K562 (cell line): ENCODE results near the gene FAM209A. TPM values are rescaled to one million over a fixed set of nuclear protein-coding genes. Genes with fewer than 3 reads are reported as not detected.
A peak's percentile ranks its signal among the peaks of the same experiment; 100 is the strongest.

Experiments used
- ATAC-seq: fragments of 200-7000 bp; cut with Tn5 transposase; 3 replicates; pipeline ENCODE4 v1.9.1; 2020; ENCODE audit warnings: moderate library complexity
- BruUV-seq: library from RNA; stranded (reverse); fragments of 400-500 nt; replicated peaks from 2 replicates; lab custom pipeline; 2021; lab: Mats Ljungman, UMichigan
- CTCF ChIA-PET: fragments of 300-600 bp; formaldehyde crosslinking; extraction: SDS; loops from one replicate; lab custom pipeline; 2021; ENCODE audit warnings: low intra/inter-chr PET ratio; lab: Yijun Ruan, JAX
- POLR2A ChIA-PET: fragments of 300-600, 350-650 bp; sonication (Branson Sonifier 250); formaldehyde crosslinking; extraction: SDS; loops from one replicate; lab custom pipeline; 2021; ENCODE audit warnings: antibody characterized with exemption, inconsistent platforms; lab: Yijun Ruan, JAX
- DNase-seq, 4 experiments: peaks; one replicate each; pipeline versions ENCODE4 v3.0.0 to v3.0.0-alpha.2; 2011 to 2018; ENCODE audit warnings: low spot score in 3 of 4, mixed read lengths in 3 of 4; ENCODE audit errors: extremely low read depth in 1 of 4
- FAIRE-seq: peaks from 2 replicates; lab custom pipeline; 2011; peaks lifted over from hg19 to GRCh38; lab: Jason Lieb, UNC
- H2AFZ ChIP-seq: 2 replicates; pipeline ENCODE4 v1.6.0; 2011; ENCODE audit warnings: low read depth, low read length, control low read depth, inconsistent platforms
- H3K27ac ChIP-seq: fragments of 200-600 bp; 3 replicates; pipeline ENCODE4 v1.8.0; 2011; ENCODE audit warnings: low read depth, mild to moderate bottlenecking, control low read depth, inconsistent platforms, low read length, moderate library complexity, mixed read lengths; ENCODE audit errors: extremely low read depth
- H3K27me3 ChIP-seq, 2 experiments: fragments of 300-600 bp in 1 of 2; 2 replicates in 1 of 2; 3 replicates in 1 of 2; pipeline versions ENCODE4 v1.6.0 to v1.8.0; 2011; ENCODE audit warnings: inconsistent platforms in 2 of 2, low read length in 2 of 2, mild to moderate bottlenecking in 1 of 2, mixed read lengths in 1 of 2, moderate library complexity in 1 of 2; ENCODE audit not compliant: control insufficient read depth in 2 of 2, insufficient read depth in 2 of 2
- H3K36me3 ChIP-seq: fragments of 300-600 bp; 3 replicates; pipeline ENCODE4 v1.8.0; 2011; ENCODE audit warnings: mild to moderate bottlenecking, low read length, inconsistent platforms; ENCODE audit not compliant: control insufficient read depth, insufficient read depth
- H3K4me1 ChIP-seq, 2 experiments: fragments of 200-600 bp in 1 of 2; replicated peaks in 1 of 2; 2 replicates in 1 of 2; 3 replicates in 1 of 2; pipeline versions ENCODE4 v1.5.1 to v1.8.0; 2011; ENCODE audit warnings: inconsistent platforms in 2 of 2, low read length in 2 of 2, mild to moderate bottlenecking in 1 of 2, mixed read lengths in 1 of 2, moderate library complexity in 1 of 2; ENCODE audit not compliant: control insufficient read depth in 2 of 2, insufficient read depth in 2 of 2
- H3K4me2 ChIP-seq: 2 replicates; pipeline ENCODE4 v1.6.1; 2011; ENCODE audit warnings: low read length, control low read depth, inconsistent platforms, mixed read lengths; ENCODE audit not compliant: insufficient read depth
- H3K4me3 ChIP-seq: fragments of 200-600 bp; sonication (generic), shearing (Covaris generic); 2 replicates; pipeline ENCODE4 v1.5.1; 2016; ENCODE audit warnings: control low read depth, inconsistent platforms
- H3K79me2 ChIP-seq: fragments of 200-600 bp; 3 replicates; pipeline ENCODE4 v1.8.0; 2011; ENCODE audit warnings: low read length, inconsistent platforms; ENCODE audit not compliant: control insufficient read depth, insufficient read depth
- H3K9ac ChIP-seq, 2 experiments: 2 replicates each; pipeline versions ENCODE4 v1.6.0 to v1.6.1; 2011; ENCODE audit warnings: low read depth in 2 of 2, low read length in 2 of 2, control low read depth in 1 of 2, inconsistent platforms in 1 of 2, mild to moderate bottlenecking in 1 of 2, mixed read lengths in 1 of 2; ENCODE audit not compliant: insufficient read depth in 1 of 2
- H3K9me1 ChIP-seq: one replicate; pipeline ENCODE4 v1.6.0; 2011; ENCODE audit warnings: inconsistent platforms, mild to moderate bottlenecking, low read length, moderate library complexity; ENCODE audit not compliant: control insufficient read depth, insufficient read depth
- H3K9me3 ChIP-seq: replicated peaks from 2 replicates; pipeline ENCODE4 v1.5.1; 2011; ENCODE audit warnings: low read depth, low read length, inconsistent platforms; ENCODE audit not compliant: control insufficient read depth, insufficient read depth
- H4K20me1 ChIP-seq: replicated peaks from 2 replicates; pipeline ENCODE4 v1.6.1; 2011; ENCODE audit warnings: low read length, inconsistent platforms, mixed read lengths; ENCODE audit not compliant: control insufficient read depth, insufficient read depth
- ESRRA ChIP-seq: fragments of 450-650 bp; IDR thresholded peaks from 2 replicates; pipeline ENCODE4 v1.6.1; 2014; ENCODE audit warnings: low read depth, mild to moderate bottlenecking, moderate library complexity, borderline replicate concordance
- LARP7 ChIP-seq: fragments of 450-650 bp; IDR thresholded peaks from 2 replicates; pipeline ENCODE4 v1.6.1; 2016
- MAFG ChIP-seq: fragments of 450-650 bp; conservative IDR thresholded peaks from 2 replicates; pipeline ENCODE4 v1.6.1; 2016; ENCODE audit warnings: missing genetic modification characterization, missing compliant biosample characterization
- POLR2A ChIP-seq: fragments of 450-650 bp; conservative IDR thresholded peaks from 2 replicates; pipeline ENCODE4 v1.6.1; 2016
- RBM17 ChIP-seq: fragments of 200-400 bp; formaldehyde crosslinking; IDR thresholded peaks from 2 replicates; pipeline ENCODE4 v1.6.1; 2017; ENCODE audit warnings: low read depth, mild to moderate bottlenecking, low read length, borderline replicate concordance
- U2AF1 ChIP-seq: fragments of 200-400 bp; formaldehyde crosslinking; optimal IDR thresholded peaks from 2 replicates; pipeline ENCODE3; 2017; ENCODE audit warnings: mild to moderate bottlenecking, low read depth, low read length, moderate library complexity
- ZFP36 ChIP-seq: fragments of 150-350 bp; IDR thresholded peaks from 2 replicates; pipeline ENCODE4 v1.6.1; 2018; ENCODE audit warnings: low read length, low read depth; ENCODE audit not compliant: partially characterized antibody
- ZNF140 ChIP-seq: fragments of 250-450 bp; sonication (Bioruptor Pico); IDR thresholded peaks from 2 replicates; pipeline ENCODE4 v1.8.0; 2021; ENCODE audit warnings: moderate library complexity, mild to moderate bottlenecking, inconsistent platforms
- ZNF239 ChIP-seq: fragments of 250-450 bp; sonication (Bioruptor Pico); IDR thresholded peaks from 2 replicates; pipeline ENCODE4 v1.4.0; 2020; ENCODE audit warnings: mild to moderate bottlenecking
- WGBS: fragments of 100-300 bp; shearing (Covaris generic); methylation state at CpG from one replicate; pipeline ENCODE4 v1.1.6; 2016; ENCODE audit warnings: low coverage, mixed read lengths; ENCODE audit not compliant: insufficient coverage; ENCODE audit errors: missing lambda C conversion rate; 5-methylcytosine and 5-hydroxymethylcytosine counted together
- in situ Hi-C: fragments of 300-500 bp; cut with MboI; formaldehyde crosslinking; loops from 4 replicates; pipeline ENCODE4 v1.15.0; 2018; ENCODE audit warnings: inconsistent platforms, mixed read lengths
- intact Hi-C: fragments of 100-400 bp; cut with micrococcal nuclease; formaldehyde crosslinking; loops from 2 replicates; pipeline ENCODE4 v1.14.2; 2022
- polyA plus RNA-seq, 8 experiments: library from polyadenylated mRNA; depleted of rRNA in 4 of 8; stranded (reverse) in 5 of 8; unstranded in 3 of 8; fragments of >200 nt; fragmentation: Nextera tagmentation in 2 of 8; fragmentation: Illumina TruSeq in 1 of 8; extraction: Ambion mirVana in 2 of 8; extraction: Trizol in 1 of 8; gene quantifications; 2 replicates each; pipeline versions ENCODE4 v1.2.1 to v1.2.3, GENCODE V29; 2011 to 2014; ENCODE audit warnings: inconsistent platforms in 1 of 8, missing spikeins in 1 of 8
- total RNA-seq, 7 experiments: library from RNA; depleted of rRNA in 6 of 7; stranded (reverse); fragments of >200 nt in 6 of 7; fragmentation: Illumina TruSeq in 2 of 7; extraction: Trizol in 2 of 7; gene quantifications; 2 replicates each; pipeline versions ENCODE4 v1.2.1 to v1.2.3, GENCODE V29; 2011 to 2021; ENCODE audit warnings: low replicate concordance in 1 of 7
- TF ChIP-seq, protein P1 (sequence below): fragments of 450-650 bp; IDR thresholded peaks from 2 replicates; pipeline ENCODE4 v1.6.1; 2017; ENCODE audit warnings: mild to moderate bottlenecking, moderate library complexity

The FAM209A gene
- total and polyA plus RNA-seq, 9 of the 15 experiments (the other 6 are each of a cell fraction or from before 2014, with no cell fraction given): 0.08 to 0.15 (median 0.11) TPM; not detected in 6

DNA sequence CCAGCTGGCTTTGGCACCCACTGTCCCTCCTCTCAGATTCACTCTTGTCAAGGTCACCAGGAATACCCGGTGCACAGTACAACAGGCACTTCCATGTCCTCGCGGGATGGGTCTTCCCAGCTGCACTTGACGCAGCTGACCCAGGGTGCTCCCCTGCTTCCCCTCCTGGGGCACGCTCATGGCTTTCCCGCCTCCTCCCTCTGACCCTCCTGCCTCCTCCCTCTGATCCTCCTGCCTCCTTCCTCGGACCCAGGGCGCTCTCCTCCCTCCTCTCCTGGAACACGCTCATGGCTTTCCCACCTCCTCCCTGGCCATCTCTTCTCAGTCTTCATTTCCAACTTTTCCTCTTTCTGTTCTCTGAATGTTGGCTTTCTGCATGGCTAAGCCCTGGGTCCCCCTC, 50.6 kb downstream of the FAM209A start:
- no peak for DNase-seq
- TF ChIP-seq U2AF1 (no peak), ZNF140 (CRISPR knock-in tag) (no peak), ESRRA (0 out of 2 replicates have a peak, but pooled peaks have one; percentile 9), MAFG (tag) (0 out of 2 replicates have a peak, but pooled peaks have one; percentile 1), RBM17 (no peak), ZNF239 (no peak), POLR2A (no peak), ZFP36 (peak; percentile 61), LARP7 (no peak)
- TF ChIP-seq, protein P1, sequence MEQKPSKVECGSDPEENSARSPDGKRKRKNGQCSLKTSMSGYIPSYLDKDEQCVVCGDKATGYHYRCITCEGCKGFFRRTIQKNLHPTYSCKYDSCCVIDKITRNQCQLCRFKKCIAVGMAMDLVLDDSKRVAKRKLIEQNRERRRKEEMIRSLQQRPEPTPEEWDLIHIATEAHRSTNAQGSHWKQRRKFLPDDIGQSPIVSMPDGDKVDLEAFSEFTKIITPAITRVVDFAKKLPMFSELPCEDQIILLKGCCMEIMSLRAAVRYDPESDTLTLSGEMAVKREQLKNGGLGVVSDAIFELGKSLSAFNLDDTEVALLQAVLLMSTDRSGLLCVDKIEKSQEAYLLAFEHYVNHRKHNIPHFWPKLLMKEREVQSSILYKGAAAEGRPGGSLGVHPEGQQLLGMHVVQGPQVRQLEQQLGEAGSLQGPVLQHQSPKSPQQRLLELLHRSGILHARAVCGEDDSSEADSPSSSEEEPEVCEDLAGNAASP: no peak
- TF ChIP-seq, all 486 proteins: peak for 3
- Histone ChIP-seq H3K36me3 (no peaks in the 10 kb centered on the region), H3K4me2 (no peak overlapping the region), H3K4me3 (no peak overlapping the region), H3K27me3 (peaks cover 4 to 43% of the 10 kb centered on the region in 2 experiments; a peak in 3 of 5 replicates), H4K20me1 (no peaks in the 10 kb centered on the region), H3K27ac (no peak overlapping the region), H3K9ac (no peak overlapping the region; a peak in 1 of 4 replicates), H3K9me1 (no peaks in the 10 kb centered on the region), H3K4me1 (no peaks in the 10 kb centered on the region; a peak in 1 of 5 replicates), H2AFZ (no peak overlapping the region), H3K79me2 (no peaks in the 10 kb centered on the region), H3K9me3 (no peaks in the 10 kb centered on the region)
- CTCF ChIA-PET: no interaction called here
- POLR2A ChIA-PET: no interaction called here
- no peak for FAIRE-seq
- no TSS peak for BruUV-seq
- no peak for ATAC-seq
- intact Hi-C loops (loop anchor here (5.0 kb wide), 1 partner anchor 228 kb away; no protein-coding TSS in a partner anchor), in situ Hi-C loops (loop anchor here (25.0 kb wide), 1 partner anchor 1913 kb away; no protein-coding TSS in a partner anchor)
- 2% methylated on average over 8 of the region's 9 CpGs for WGBS

Other genes starting within 250 kb of the FAM209A start
- gene FAM210B, start 165.8 kb upstream of the FAM209A start, total RNA-seq (2014; rRNA removed): 42.1 and 45.8 TPM in 2 replicates
- gene FAM210B, start 165.8 kb upstream of the FAM209A start, total RNA-seq (2014; rRNA removed; fragmentation: Illumina TruSeq; extraction: Trizol): 58.1 and 61.2 TPM in 2 replicates
- 37.5 and 39.0 TPM in 2 replicates for gene FAM210B, start 165.8 kb upstream of the FAM209A start, total RNA-seq (2015; rRNA removed; fragmentation: Illumina TruSeq; extraction: Trizol)
- 47.6 and 53.9 TPM in 2 replicates for gene FAM210B, start 165.8 kb upstream of the FAM209A start, total RNA-seq (2021)
- gene FAM210B, start 165.8 kb upstream of the FAM209A start, polyA plus RNA-seq (2011; rRNA removed): 69.9 and 87.3 TPM in 2 replicates
- gene FAM210B, start 165.8 kb upstream of the FAM209A start, polyA plus RNA-seq (2014; fragmentation: Illumina TruSeq; extraction: Trizol): 69.3 and 83.3 TPM in 2 replicates
- 10 to 100 TPM; 12.1 to 21.4 TPM for gene FAM210B, start 165.8 kb upstream of the FAM209A start, polyA plus RNA-seq (2014; fragmentation: Nextera tagmentation; extraction: Ambion mirVana)
- gene FAM210B, start 165.8 kb upstream of the FAM209A start, polyA plus RNA-seq (2014; rRNA removed): 56.0 and 60.7 TPM in 2 replicates
- gene AURKA, start 132.5 kb upstream of the FAM209A start, total RNA-seq (2014; rRNA removed): 72.7 and 78.4 TPM in 2 replicates
- 113 and 126 TPM in 2 replicates for gene AURKA, start 132.5 kb upstream of the FAM209A start, total RNA-seq (2014; rRNA removed; fragmentation: Illumina TruSeq; extraction: Trizol)
- gene AURKA, start 132.5 kb upstream of the FAM209A start, total RNA-seq (2015; rRNA removed; fragmentation: Illumina TruSeq; extraction: Trizol): 102 and 105 TPM in 2 replicates
- 97.4 and 101 TPM in 2 replicates for gene AURKA, start 132.5 kb upstream of the FAM209A start, total RNA-seq (2021)
- gene AURKA, start 132.5 kb upstream of the FAM209A start, polyA plus RNA-seq (2011; rRNA removed): 112 and 148 TPM in 2 replicates
- 128 and 162 TPM in 2 replicates for gene AURKA, start 132.5 kb upstream of the FAM209A start, polyA plus RNA-seq (2014; fragmentation: Illumina TruSeq; extraction: Trizol)
- gene AURKA, start 132.5 kb upstream of the FAM209A start, polyA plus RNA-seq (2014; fragmentation: Nextera tagmentation; extraction: Ambion mirVana): 100 to 1,000 TPM; 130 to 153 TPM
- gene AURKA, start 132.5 kb upstream of the FAM209A start, polyA plus RNA-seq (2014; rRNA removed): 105 and 106 TPM in 2 replicates
- gene CSTF1, start 132.1 kb upstream of the FAM209A start, total RNA-seq (2014; rRNA removed): 30.8 and 36.3 TPM in 2 replicates
- gene CSTF1, start 132.1 kb upstream of the FAM209A start, total RNA-seq (2014; rRNA removed; fragmentation: Illumina TruSeq; extraction: Trizol): 53.4 and 55.2 TPM in 2 replicates
- gene CSTF1, start 132.1 kb upstream of the FAM209A start, total RNA-seq (2015; rRNA removed; fragmentation: Illumina TruSeq; extraction: Trizol): 43.7 and 45.6 TPM in 2 replicates
- 44.4 and 48.9 TPM in 2 replicates for gene CSTF1, start 132.1 kb upstream of the FAM209A start, total RNA-seq (2021)
- gene CSTF1, start 132.1 kb upstream of the FAM209A start, polyA plus RNA-seq (2011; rRNA removed): 76.6 and 92.5 TPM in 2 replicates
- 48.1 and 56.6 TPM in 2 replicates for gene CSTF1, start 132.1 kb upstream of the FAM209A start, polyA plus RNA-seq (2014; fragmentation: Illumina TruSeq; extraction: Trizol)
- 100 to 1,000 TPM in 1 of 2 experiments, 10 to 100 TPM in 1; 74.1 to 110 TPM for gene CSTF1, start 132.1 kb upstream of the FAM209A start, polyA plus RNA-seq (2014; fragmentation: Nextera tagmentation; extraction: Ambion mirVana)
- 33.5 and 40.7 TPM in 2 replicates for gene CSTF1, start 132.1 kb upstream of the FAM209A start, polyA plus RNA-seq (2014; rRNA removed)
- 26.7 and 27.1 TPM in 2 replicates for gene CASS4, start 112.5 kb upstream of the FAM209A start, total RNA-seq (2014; rRNA removed)
- gene CASS4, start 112.5 kb upstream of the FAM209A start, total RNA-seq (2014; rRNA removed; fragmentation: Illumina TruSeq; extraction: Trizol): 23.4 and 29.3 TPM in 2 replicates
- gene CASS4, start 112.5 kb upstream of the FAM209A start, total RNA-seq (2015; rRNA removed; fragmentation: Illumina TruSeq; extraction: Trizol): 25.3 and 25.6 TPM in 2 replicates
- gene CASS4, start 112.5 kb upstream of the FAM209A start, total RNA-seq (2021): 27.8 and 36.8 TPM in 2 replicates
- gene CASS4, start 112.5 kb upstream of the FAM209A start, polyA plus RNA-seq (2011; rRNA removed): 53.2 and 53.8 TPM in 2 replicates
- gene CASS4, start 112.5 kb upstream of the FAM209A start, polyA plus RNA-seq (2014; fragmentation: Illumina TruSeq; extraction: Trizol): 35.3 and 41.6 TPM in 2 replicates
- 1 to 10 TPM; 8.1 to 8.8 TPM for gene CASS4, start 112.5 kb upstream of the FAM209A start, polyA plus RNA-seq (2014; fragmentation: Nextera tagmentation; extraction: Ambion mirVana)
- 21.7 and 30.0 TPM in 2 replicates for gene CASS4, start 112.5 kb upstream of the FAM209A start, polyA plus RNA-seq (2014; rRNA removed)
- 67.0 and 69.1 TPM in 2 replicates for gene RTF2, start 56.1 kb upstream of the FAM209A start, total RNA-seq (2014; rRNA removed)
- gene RTF2, start 56.1 kb upstream of the FAM209A start, total RNA-seq (2014; rRNA removed; fragmentation: Illumina TruSeq; extraction: Trizol): 62.1 and 69.8 TPM in 2 replicates
- gene RTF2, start 56.1 kb upstream of the FAM209A start, total RNA-seq (2015; rRNA removed; fragmentation: Illumina TruSeq; extraction: Trizol): 67.9 and 70.4 TPM in 2 replicates
- gene RTF2, start 56.1 kb upstream of the FAM209A start, total RNA-seq (2021): 83.5 and 84.9 TPM in 2 replicates
- gene RTF2, start 56.1 kb upstream of the FAM209A start, polyA plus RNA-seq (2011; rRNA removed): 82.3 and 87.4 TPM in 2 replicates
- 85.1 and 90.7 TPM in 2 replicates for gene RTF2, start 56.1 kb upstream of the FAM209A start, polyA plus RNA-seq (2014; fragmentation: Illumina TruSeq; extraction: Trizol)
- 100 to 1,000 TPM; 114 to 177 TPM for gene RTF2, start 56.1 kb upstream of the FAM209A start, polyA plus RNA-seq (2014; fragmentation: Nextera tagmentation; extraction: Ambion mirVana)
- 80.1 and 85.0 TPM in 2 replicates for gene RTF2, start 56.1 kb upstream of the FAM209A start, polyA plus RNA-seq (2014; rRNA removed)
- gene FAM209B, start 8.5 kb downstream of the FAM209A start, total RNA-seq (2014; rRNA removed): not detected in 2 replicates
- 0.29 TPM in 1 of 2 replicates, not detected in the other for gene FAM209B, start 8.5 kb downstream of the FAM209A start, total RNA-seq (2014; rRNA removed; fragmentation: Illumina TruSeq; extraction: Trizol)
- gene FAM209B, start 8.5 kb downstream of the FAM209A start, total RNA-seq (2015; rRNA removed; fragmentation: Illumina TruSeq; extraction: Trizol): not detected in 2 replicates
- gene FAM209B, start 8.5 kb downstream of the FAM209A start, total RNA-seq (2021): not detected in 2 replicates
- 0.35 and 0.36 TPM in 2 replicates for gene FAM209B, start 8.5 kb downstream of the FAM209A start, polyA plus RNA-seq (2011; rRNA removed)
- not detected in 2 replicates for gene FAM209B, start 8.5 kb downstream of the FAM209A start, polyA plus RNA-seq (2014; fragmentation: Illumina TruSeq; extraction: Trizol)
- gene FAM209B, start 8.5 kb downstream of the FAM209A start, polyA plus RNA-seq (2014; fragmentation: Nextera tagmentation; extraction: Ambion mirVana): under 1 TPM in 1 of 2 experiments, not detected in 1; 0.34 TPM
- 0.40 TPM in 1 of 2 replicates, not detected in the other for gene FAM209B, start 8.5 kb downstream of the FAM209A start, polyA plus RNA-seq (2014; rRNA removed)
- not detected in 2 replicates for gene TFAP2C, start 104.6 kb downstream of the FAM209A start, total RNA-seq (2014; rRNA removed)
- gene TFAP2C, start 104.6 kb downstream of the FAM209A start, total RNA-seq (2014; rRNA removed; fragmentation: Illumina TruSeq; extraction: Trizol): not detected in 2 replicates
- gene TFAP2C, start 104.6 kb downstream of the FAM209A start, total RNA-seq (2015; rRNA removed; fragmentation: Illumina TruSeq; extraction: Trizol): not detected in 2 replicates
- 0.16 TPM in 1 of 2 replicates, not detected in the other for gene TFAP2C, start 104.6 kb downstream of the FAM209A start, total RNA-seq (2021)
- 0.04 TPM in 1 of 2 replicates, not detected in the other for gene TFAP2C, start 104.6 kb downstream of the FAM209A start, polyA plus RNA-seq (2011; rRNA removed)
- gene TFAP2C, start 104.6 kb downstream of the FAM209A start, polyA plus RNA-seq (2014; fragmentation: Illumina TruSeq; extraction: Trizol): 0.03 TPM in 1 of 2 replicates, not detected in the other
- not detected for gene TFAP2C, start 104.6 kb downstream of the FAM209A start, polyA plus RNA-seq (2014; fragmentation: Nextera tagmentation; extraction: Ambion mirVana)
- not detected in 2 replicates for gene TFAP2C, start 104.6 kb downstream of the FAM209A start, polyA plus RNA-seq (2014; rRNA removed)